Lower leg skin (tissue), 3 donors: ENCODE results near the gene RFPL3.

ENCODE experiments used
- CTCF ChIP-seq, 3 donors: fragments of 450-650 bp; IDR thresholded peaks; one replicate each; pipeline ENCODE4 v1.5.1; 2016; ENCODE audit warnings: antibody characterized with exemption in 3 of 3, mild to moderate bottlenecking in 3 of 3, moderate library complexity in 2 of 3
- POLR2A ChIP-seq, 2 donors: fragments of 450-650 bp; IDR thresholded peaks; one replicate each; pipeline ENCODE4 v1.6.1; 2016 to 2017; ENCODE audit warnings: antibody characterized with exemption in 2 of 2, mild to moderate bottlenecking in 1 of 2, moderate library complexity in 1 of 2

GRCh38 chr22:32312748-32313147 lies 44.9 kb upstream of the RFPL3 start:
- TF ChIP-seq CTCF (IDR thresholded peaks at IDR 0.05), result no peak
- no peak for TF ChIP-seq POLR2A (IDR thresholded peaks at IDR 0.05)
